GM18909 (cell line): ENCODE measurements around the gene CMYA5.

Experiments used
- ATAC-seq: cut with Tn5 transposase; IDR thresholded peaks from one replicate; pipeline ENCODE4 v1.9.1; 2021; ENCODE audit warnings: mild to moderate bottlenecking; ENCODE audit not compliant: unreplicated experiment, poor library complexity

CMYA5 gene

GRCh38 chr5:79829260-79829659 is 139.6 kb downstream of the CMYA5 start:
- ATAC-seq: no peak

- no peak for ATAC-seq
Measured at GRCh38 chr5:79831381-79832309, 142.0 kb downstream of the CMYA5 start.

DNA sequence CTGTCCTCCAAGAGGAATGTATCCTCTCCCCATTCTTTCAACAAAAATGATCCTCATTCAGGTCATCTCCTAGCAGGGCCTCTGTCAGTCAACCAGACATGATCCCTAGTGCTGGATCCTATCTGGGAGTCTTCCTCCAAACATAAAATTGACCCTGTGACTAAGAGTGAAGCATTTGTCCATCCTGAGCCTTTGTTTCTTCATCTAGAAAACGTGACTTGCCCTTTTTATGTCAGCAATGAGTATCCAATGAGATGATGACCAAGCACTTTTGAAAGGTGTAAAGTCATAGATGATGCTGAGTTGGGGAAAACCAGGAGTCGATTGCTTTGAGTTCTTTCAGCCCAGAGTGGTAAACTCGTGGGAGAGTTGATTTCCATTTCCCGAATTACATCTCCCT is 143.3 kb downstream of the CMYA5 start:
- no peak for ATAC-seq

GRCh38 chr5:79834098-79834753 is 144.6 kb downstream of the CMYA5 start:
- no peak for ATAC-seq

- ATAC-seq: no peak
Measured at GRCh38 chr5:79834754-79835714, 145.4 kb downstream of the CMYA5 start.

GRCh38 chr5:79837761-79838551 is 148.3 kb downstream of the CMYA5 start:
- no peak for ATAC-seq

- no peak for ATAC-seq
Measured at GRCh38 chr5:79840084-79840990, 150.7 kb downstream of the CMYA5 start.

DNA sequence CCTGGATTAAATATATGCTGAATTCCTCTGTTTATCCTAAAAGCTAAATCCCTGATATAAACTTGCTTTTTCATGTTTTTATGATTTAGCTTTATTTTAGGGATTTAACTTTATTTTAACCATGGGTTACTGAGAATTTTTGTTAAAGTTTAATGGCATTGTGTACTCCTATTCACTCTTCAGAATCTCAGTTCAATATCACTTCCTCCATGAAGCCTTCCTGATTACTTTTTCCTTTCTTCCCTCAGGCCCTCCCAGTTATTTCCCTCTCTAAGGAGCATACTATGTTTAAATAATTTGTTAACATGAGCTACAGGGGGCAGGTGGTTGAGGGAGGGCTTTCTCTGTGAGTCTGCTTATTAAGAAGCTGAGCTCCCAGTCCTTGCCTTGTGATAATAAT is 151.5 kb downstream of the CMYA5 start:
- ATAC-seq: no peak

GRCh38 chr5:79842006-79842881 is 152.6 kb downstream of the CMYA5 start:
- no peak for ATAC-seq

DNA sequence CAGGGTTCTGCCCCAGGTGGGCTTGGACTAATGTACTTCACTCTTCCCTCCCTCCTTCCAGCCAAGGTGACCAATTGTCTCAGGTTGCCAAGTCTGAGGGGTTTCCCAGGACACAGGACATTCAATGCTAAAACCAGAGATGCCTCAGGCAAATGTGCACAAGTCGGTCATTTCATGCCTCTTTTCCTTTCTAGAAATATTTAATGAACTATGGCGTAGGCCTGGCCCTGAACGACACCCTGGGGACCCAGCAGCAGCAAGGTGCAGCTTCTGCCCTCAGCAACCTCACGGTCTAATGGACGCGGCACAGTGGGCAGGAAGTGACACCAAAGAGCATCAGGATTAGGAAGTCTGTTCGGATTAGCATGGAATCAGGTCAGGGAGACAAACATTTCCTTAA is 153.4 kb downstream of the CMYA5 start:
- no peak for ATAC-seq

GRCh38 chr5:79843450-79844388 is 154.1 kb downstream of the CMYA5 start:
- ATAC-seq: no peak

- no peak for ATAC-seq
Measured at GRCh38 chr5:79844571-79844970, 154.9 kb downstream of the CMYA5 start.

GRCh38 chr5:79845448-79846197 is 156.0 kb downstream of the CMYA5 start:
- ATAC-seq: no peak

DNA sequence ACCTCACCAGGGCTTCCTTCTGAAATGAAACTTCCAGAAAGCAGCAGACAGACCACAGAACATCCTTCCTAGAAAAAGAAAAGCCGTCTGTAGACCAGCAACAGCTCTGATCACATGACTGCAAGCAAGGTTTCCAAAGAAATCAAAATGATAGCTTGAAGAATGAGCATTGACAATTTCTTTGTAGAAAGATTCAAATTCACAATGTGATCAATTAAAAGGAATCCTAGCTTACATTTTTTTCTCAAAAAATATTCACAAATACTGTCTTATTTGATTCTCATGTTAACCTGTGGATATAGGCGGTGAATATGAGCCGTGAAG is 156.5 kb downstream of the CMYA5 start:
- ATAC-seq: no peak

- ATAC-seq: no peak
Measured at GRCh38 chr5:79847561-79847960, 157.9 kb downstream of the CMYA5 start.

- ATAC-seq: no peak
Measured at GRCh38 chr5:79849061-79849460, 159.4 kb downstream of the CMYA5 start.
